Measurements from ENCODE around the gene ZNF146.

DNA sequence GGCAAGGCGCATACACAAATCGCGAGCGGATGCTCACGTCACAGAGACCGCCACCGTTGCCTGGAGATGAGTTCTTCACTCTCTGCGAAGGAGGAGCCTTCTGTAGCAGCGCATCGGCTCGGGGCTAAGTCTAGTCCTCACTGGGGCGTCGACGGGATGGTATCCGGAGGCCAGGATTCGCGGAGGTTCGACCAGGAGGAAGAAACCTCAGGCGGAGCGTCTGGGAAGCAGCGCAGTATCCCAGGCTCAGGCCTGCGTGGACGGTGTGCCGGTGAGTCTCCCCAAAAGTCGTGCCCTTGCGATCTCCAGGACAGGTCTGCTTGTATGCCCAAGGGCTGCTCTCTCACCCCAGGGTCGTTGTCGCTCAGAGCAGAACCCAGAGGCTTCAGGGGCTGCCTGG, 40.4 kb downstream of the ZNF146 start:
- TF ChIP-seq, protein P1, sequence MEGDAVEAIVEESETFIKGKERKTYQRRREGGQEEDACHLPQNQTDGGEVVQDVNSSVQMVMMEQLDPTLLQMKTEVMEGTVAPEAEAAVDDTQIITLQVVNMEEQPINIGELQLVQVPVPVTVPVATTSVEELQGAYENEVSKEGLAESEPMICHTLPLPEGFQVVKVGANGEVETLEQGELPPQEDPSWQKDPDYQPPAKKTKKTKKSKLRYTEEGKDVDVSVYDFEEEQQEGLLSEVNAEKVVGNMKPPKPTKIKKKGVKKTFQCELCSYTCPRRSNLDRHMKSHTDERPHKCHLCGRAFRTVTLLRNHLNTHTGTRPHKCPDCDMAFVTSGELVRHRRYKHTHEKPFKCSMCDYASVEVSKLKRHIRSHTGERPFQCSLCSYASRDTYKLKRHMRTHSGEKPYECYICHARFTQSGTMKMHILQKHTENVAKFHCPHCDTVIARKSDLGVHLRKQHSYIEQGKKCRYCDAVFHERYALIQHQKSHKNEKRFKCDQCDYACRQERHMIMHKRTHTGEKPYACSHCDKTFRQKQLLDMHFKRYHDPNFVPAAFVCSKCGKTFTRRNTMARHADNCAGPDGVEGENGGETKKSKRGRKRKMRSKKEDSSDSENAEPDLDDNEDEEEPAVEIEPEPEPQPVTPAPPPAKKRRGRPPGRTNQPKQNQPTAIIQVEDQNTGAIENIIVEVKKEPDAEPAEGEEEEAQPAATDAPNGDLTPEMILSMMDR (IDR thresholded peaks at IDR 0.05; ENCODE audit: low read depth, low read length) = no peak
- TF ChIP-seq EZH2phosphoT487 (IDR thresholded peaks at IDR 0.05; ENCODE audit: low read depth) = no peak

Measured in OCI-LY3 (cell line).